GM19099 (cell line): ENCODE results near the gene POLR3K.

Experiments
- POLR2A ChIP-seq: IDR thresholded peaks from 3 replicates; pipeline ENCODE4 v1.6.1; 2011; ENCODE audit warnings: low read depth; ENCODE audit not compliant: insufficient read length; ENCODE audit errors: extremely low read depth

The POLR3K gene

GRCh38 chr16:72561-73548, 19.4 kb upstream of the POLR3K start, which contains the start of gene RHBDF1:
Gene RHBDF1 (minus strand): TSS chr16:72631. CDS start chr16:65015, 7,616 bp downstream.
- no peak for TF ChIP-seq POLR2A

DNA sequence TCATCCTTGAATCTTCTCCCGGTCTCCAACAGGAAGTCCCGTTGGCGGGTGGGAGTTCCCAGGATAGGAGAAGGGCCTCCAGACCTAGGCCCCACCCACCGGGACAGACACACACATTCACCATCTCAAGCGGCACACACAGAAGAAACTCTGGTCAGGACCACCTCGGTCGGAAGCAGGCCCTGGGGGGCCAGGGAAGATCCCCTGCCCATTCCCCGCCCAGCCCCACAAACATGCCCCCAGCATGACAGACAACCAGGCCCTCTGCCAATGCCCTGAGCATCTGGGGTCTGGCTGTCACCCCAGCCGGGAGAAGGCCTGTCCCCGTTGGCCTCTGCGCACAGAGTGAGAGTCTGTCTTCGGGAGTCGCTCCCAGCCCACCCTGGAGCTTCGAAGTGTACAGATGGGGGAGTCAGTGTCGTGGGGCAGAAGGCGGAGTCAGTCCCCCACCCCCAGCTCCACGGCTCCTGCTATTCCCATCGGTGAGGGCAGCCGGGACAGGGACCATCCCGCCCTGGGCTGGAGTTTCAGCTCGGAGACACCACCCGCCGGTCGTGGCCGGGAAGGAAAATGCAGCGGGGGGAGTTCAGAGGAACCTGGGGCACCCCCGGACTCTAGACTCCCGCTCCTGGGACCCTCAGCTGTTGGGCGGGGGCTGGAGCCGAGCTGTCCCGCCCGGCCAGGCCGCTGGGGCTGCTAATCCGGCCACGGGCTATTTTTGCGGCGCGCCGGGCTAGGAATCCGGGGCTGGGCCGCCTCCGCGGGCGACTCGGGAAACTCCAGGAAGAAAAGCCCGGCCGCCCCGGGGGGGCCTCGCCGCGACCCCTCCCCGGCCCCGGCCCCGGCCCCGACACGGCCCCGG, 18.4 kb upstream of the POLR3K start:
- TF ChIP-seq POLR2A, result no peak

DNA sequence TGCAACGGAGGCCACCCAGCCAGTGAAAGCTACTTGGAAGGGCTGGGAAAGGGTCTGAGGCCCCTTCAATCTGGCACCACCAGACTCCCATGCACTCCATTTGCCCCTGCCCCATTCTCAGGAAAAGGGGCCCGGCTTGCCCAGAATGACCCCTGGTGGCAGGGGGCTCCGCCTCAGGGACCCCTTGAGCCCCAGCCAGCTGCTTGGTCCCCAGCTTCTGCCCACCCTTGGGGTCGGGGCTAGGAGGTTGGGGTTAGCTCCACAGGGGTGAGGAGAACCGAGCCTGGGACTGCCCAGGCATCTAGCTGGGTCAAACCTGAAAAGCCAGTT, 17.8 kb upstream of the POLR3K start:
- no peak for TF ChIP-seq POLR2A

DNA sequence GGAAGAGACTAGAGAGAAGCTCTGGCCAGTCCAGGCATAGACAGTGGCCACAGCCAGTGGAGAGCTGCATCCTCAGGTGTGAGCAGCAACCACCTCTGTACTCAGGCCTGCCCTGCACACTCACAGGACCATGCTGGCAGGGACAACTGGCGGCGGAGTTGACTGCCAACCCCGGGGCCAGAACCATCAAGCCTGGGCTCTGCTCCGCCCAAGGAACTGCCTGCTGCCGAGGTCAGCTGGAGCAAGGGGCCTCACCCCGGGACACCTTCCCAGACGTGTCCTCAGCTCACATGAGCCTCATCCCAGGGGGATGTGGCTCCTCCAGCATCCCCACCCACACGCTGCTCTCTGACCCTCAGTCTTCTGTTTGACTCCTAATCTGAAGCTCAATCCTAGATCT, 15.8 kb upstream of the POLR3K start:
- TF ChIP-seq POLR2A, result no peak

DNA sequence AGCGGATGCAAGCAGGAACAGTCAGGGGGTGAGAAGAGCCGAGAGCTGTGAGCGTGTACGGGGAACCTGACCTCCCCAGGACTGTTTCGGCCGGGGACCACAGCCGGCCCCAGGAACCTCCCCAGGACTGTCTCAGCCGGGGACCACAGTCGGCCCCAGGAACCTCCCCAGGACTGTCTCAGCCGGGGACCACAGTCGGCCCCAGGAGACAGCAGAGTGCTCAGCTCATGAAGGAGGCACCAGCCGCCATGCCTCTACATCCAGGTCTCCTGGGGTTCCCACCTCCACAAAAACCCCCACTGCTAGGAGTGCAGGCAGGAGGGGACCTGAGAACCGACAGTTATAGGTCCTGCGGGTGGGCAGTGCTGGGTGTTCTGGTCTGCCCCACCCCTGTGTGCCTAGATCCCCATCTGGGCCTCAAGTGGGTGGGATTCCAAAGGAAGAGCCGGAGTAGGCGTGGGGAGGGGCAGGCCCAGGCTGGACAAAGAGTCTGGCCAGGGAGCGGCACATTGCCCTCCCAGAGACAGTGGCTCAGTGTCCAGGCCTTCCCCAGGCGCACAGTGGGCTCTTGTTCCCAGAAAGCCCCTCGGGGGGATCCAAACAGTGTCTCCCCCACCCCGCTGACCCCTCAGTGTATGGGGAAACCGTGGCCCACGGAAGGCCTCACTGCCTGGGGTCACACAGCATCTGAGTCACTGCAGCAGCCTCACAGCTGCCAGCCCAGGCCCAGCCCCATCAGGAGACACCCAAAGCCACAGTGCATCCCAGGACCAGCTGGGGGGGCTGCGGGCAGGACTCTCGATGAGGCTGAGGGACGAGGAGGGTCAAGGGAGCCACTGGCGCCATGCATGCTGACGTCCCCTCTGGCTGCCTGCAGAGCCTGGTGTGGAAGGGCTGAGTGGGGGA, 14.7 kb upstream of the POLR3K start:
- no peak for TF ChIP-seq POLR2A

GRCh38 chr16:67183-67791, 13.9 kb upstream of the POLR3K start:
- no peak for TF ChIP-seq POLR2A

- no peak for TF ChIP-seq POLR2A
Measured at GRCh38 chr16:66309-67182, 13.1 kb upstream of the POLR3K start.

DNA sequence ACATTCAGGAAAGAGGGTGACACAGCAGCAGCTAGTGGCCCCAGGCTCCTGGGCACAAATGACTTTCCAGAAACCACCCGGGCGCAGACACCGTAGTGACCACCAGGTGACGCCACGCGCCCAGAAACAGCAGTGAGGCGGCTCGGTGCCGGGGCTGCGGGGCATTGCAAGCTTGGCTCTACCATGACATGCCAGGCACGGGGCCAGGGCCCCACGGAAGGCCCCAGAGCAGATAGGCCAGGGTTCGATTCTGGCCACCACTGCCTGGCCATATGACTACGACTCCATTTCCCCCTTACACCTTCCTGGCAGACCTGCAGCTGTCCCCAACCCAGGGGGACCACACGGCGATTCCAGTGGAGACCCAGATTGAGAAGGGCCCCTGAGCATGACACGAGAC, 12.3 kb upstream of the POLR3K start:
- no peak for TF ChIP-seq POLR2A

DNA sequence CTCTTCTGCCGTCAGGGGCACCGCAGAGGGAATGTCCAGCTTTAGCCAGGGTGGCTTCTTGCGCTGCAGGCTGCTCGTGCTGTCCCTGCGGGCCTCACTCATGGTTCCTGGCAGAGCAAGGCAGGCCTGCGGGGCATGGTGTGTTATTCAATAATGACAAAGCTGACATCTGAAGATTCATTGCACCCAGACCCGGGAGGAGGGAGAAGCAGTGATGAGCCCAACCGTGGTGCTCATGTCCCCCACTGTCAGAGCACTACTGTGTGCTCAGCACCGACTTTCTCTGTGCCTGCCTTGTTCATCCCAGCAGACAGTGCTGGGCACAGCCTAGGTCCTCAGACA, 11.5 kb upstream of the POLR3K start:
- no peak for TF ChIP-seq POLR2A

GRCh38 chr16:63998-64913, 10.8 kb upstream of the POLR3K start:
- no peak for TF ChIP-seq POLR2A

GRCh38 chr16:63466-63865, 10.1 kb upstream of the POLR3K start:
- TF ChIP-seq POLR2A, result no peak

DNA sequence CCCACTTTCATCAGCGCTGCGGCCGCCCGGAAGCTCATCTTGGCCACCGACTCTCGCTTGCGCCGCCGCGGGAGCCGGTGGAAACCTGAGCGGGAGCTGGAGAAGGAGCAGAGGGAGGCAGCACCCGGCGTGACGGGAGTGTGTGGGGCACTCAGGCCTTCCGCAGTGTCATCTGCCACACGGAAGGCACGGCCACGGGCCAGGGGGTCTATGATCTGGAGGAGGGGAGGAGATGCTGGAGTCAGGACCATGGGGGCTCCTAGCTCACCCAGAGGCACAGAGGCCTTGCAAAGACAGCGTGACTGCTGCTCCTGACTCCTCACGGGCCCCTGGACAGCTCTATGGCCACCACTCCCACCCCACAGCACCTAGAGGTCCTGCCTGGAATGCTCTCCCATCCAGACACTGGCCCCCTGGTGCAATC, 9.6 kb upstream of the POLR3K start:
- TF ChIP-seq POLR2A, result no peak
